Activated CD8-positive, alpha-beta T cell treated with anti-CD3 and anti-CD28 coated beads, Interleukin-2, amount 10 ng/mL, durations not matched to agents 7 days and 5 days (primary cell): ENCODE measurements around the gene LLGL2. TPM values are rescaled to one million over a fixed set of nuclear protein-coding genes. Genes with fewer than 3 reads are reported as not detected.
"Not testable (repeated sequence)": the region's sequence is repeated elsewhere in the genome, so short reads cannot be mapped to it uniquely, and the experiment has no call there.

Experiments used
- ATAC-seq: fragments of 150-1000 bp; cut with Tn5 transposase; one replicate; pipeline ENCODE4 v1.10.0; 2021; ENCODE audit warnings: moderate library complexity
- CTCF ChIA-PET: fragments of 350-600 bp; sonication (Branson Sonifier 250); formaldehyde crosslinking; loops from one replicate; lab custom pipeline; 2021; ENCODE audit warnings: antibody characterized with exemption; lab: Charles Lee
- POLR2A ChIA-PET: fragments of 350-600 bp; sonication (Branson Sonifier 250); formaldehyde crosslinking; loops from one replicate; lab custom pipeline; 2021; ENCODE audit warnings: antibody characterized with exemption; lab: Charles Lee
- DNase-seq: peaks from one replicate; pipeline ENCODE4 v3.0.0-alpha.2; 2020
- H3K27ac Mint-ChIP-seq: one replicate; pipeline ENCODE4 v1.8.0; 2021; ENCODE audit warnings: mild to moderate bottlenecking, mixed read lengths
- H3K27me3 Mint-ChIP-seq: one replicate; pipeline ENCODE4 v1.8.0; 2021; ENCODE audit warnings: low read depth, mixed read lengths
- H3K36me3 Mint-ChIP-seq: one replicate; pipeline ENCODE4 v1.8.0; 2021; ENCODE audit warnings: low read depth, mixed read lengths
- H3K4me1 Mint-ChIP-seq: one replicate; pipeline ENCODE4 v1.8.0; 2021; ENCODE audit warnings: low read depth, mixed read lengths
- H3K4me3 Mint-ChIP-seq: one replicate; pipeline ENCODE4 v1.8.0; 2021; ENCODE audit warnings: mild to moderate bottlenecking, mixed read lengths
- H3K9me3 Mint-ChIP-seq: one replicate; pipeline ENCODE4 v1.8.0; 2022; ENCODE audit warnings: mixed read lengths; ENCODE audit not compliant: insufficient read depth
- total RNA-seq, 2 experiments: library from RNA; stranded (reverse); gene quantifications; one replicate each; pipeline ENCODE4 v1.2.3, GENCODE V29; 2021

Gene LLGL2
- total RNA-seq, 2 experiments from 2014 or later: 19.3 to 19.8 TPM

- H3K4me3 Mint-ChIP-seq: no peak overlapping the region
Observed at GRCh38 chr17:75575728-75576127, 50.2 kb downstream of the LLGL2 start.

GRCh38 chr17:75576661-75577060 lies 51.2 kb downstream of the LLGL2 start:
- no peak for ATAC-seq

More at GRCh38 chr17:75575728-75576127, 50.2 kb downstream of the LLGL2 start:
- no peaks in the 10 kb centered on the region for H3K36me3 Mint-ChIP-seq
- no peaks in the 10 kb centered on the region for H3K27me3 Mint-ChIP-seq
- no peaks in the 10 kb centered on the region for H3K9me3 Mint-ChIP-seq
- POLR2A ChIA-PET: no interaction called here
- H3K27ac Mint-ChIP-seq: no peak overlapping the region
- peaks cover 5% of the 10 kb centered on the region for H3K4me1 Mint-ChIP-seq
- DNase-seq (no peak), ATAC-seq (no peak)
- CTCF ChIA-PET: no interaction called here

GRCh38 chr17:75581121-75581725 lies 55.7 kb downstream of the LLGL2 start:
- H3K27ac Mint-ChIP-seq: peak overlapping the region; percentile 77
- peaks cover 13% of the 10 kb centered on the region for H3K27me3 Mint-ChIP-seq
- peak overlapping the region; percentile 76 for H3K4me3 Mint-ChIP-seq
- ChIA-PET POLR2A (interaction anchor here (0.6 to 1.2 kb wide), 8 partner anchors 9 to 195 kb away, joined by 3 to 5 read pairs (median 4); no protein-coding TSS in a partner anchor), CTCF (interaction anchor here (0.9 to 4.5 kb wide), 10 partner anchors 10 to 311 kb away, joined by 3 to 18 read pairs (median 4); partner anchors contain the start of genes MIF4GD, SLC25A19 and TSEN54)
- H3K4me1 Mint-ChIP-seq: peaks cover 12% of the 10 kb centered on the region
- not testable (repeated sequence) for H3K36me3 Mint-ChIP-seq, H3K9me3 Mint-ChIP-seq
- peak; percentile 74 for DNase-seq
- ATAC-seq: peak; percentile 76

More at GRCh38 chr17:75576661-75577060, 51.2 kb downstream of the LLGL2 start:
- H3K4me1 Mint-ChIP-seq: peaks cover 8% of the 10 kb centered on the region
- no peak overlapping the region for H3K27ac Mint-ChIP-seq
- ChIA-PET CTCF (no interaction called here), POLR2A (no interaction called here)
- DNase-seq: no peak
- H3K4me3 Mint-ChIP-seq: no peak overlapping the region
- H3K36me3 Mint-ChIP-seq: peaks cover 2% of the 10 kb centered on the region
- peaks cover 2% of the 10 kb centered on the region for H3K27me3 Mint-ChIP-seq
- no peaks in the 10 kb centered on the region for H3K9me3 Mint-ChIP-seq

DNA sequence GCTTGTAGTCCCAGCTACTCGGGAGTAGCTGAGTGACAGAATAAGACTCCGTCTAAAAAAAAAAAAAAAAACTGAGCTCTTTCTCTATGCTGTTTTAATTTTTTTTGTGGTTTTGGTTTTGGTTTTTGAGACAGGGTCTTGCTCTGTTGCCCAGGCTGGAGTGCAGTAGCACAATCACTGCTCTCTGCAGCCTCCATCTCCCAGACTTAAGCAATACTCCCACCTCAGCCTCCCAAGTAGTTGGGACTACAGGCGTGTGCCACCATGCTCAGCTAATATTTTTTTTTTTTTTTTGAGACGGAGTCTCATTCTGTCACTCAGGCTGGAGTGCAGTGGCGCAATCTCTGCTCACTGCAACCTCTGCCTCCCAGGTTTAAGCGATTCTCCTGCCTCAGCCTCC lies 57.7 kb downstream of the LLGL2 start:
- H3K4me3 Mint-ChIP-seq, H3K36me3 Mint-ChIP-seq, H3K27ac Mint-ChIP-seq, H3K9me3 Mint-ChIP-seq, DNase-seq, ATAC-seq: not testable (repeated sequence)
- ChIA-PET CTCF (interaction anchor here (1.0 to 4.5 kb wide), 4 partner anchors 17 to 171 kb away, joined by 3 to 18 read pairs (median 4); partner anchors contain the start of gene SMIM5), POLR2A (interaction anchor here (0.6 to 1.0 kb wide), 2 partner anchors 65 to 102 kb away, joined by 3 read pairs; no protein-coding TSS in a partner anchor)
- H3K27me3 Mint-ChIP-seq: peaks cover 20% of the 10 kb centered on the region
- peaks cover 18% of the 10 kb centered on the region for H3K4me1 Mint-ChIP-seq

- Mint-ChIP-seq H3K4me3 (no peak overlapping the region), H3K4me1 (peaks cover 23% of the 10 kb centered on the region), H3K9me3 (no peaks in the 10 kb centered on the region), H3K36me3 (peaks cover 2% of the 10 kb centered on the region), H3K27ac (no peak overlapping the region), H3K27me3 (peaks cover 20% of the 10 kb centered on the region)
- ChIA-PET POLR2A (no interaction called here), CTCF (interaction anchor here (0.5 to 4.5 kb wide), 3 partner anchors 16 to 309 kb away, joined by 3 to 18 read pairs (median 3); no protein-coding TSS in a partner anchor)
- no peak for ATAC-seq
- DNase-seq: no peak
Observed at GRCh38 chr17:75584849-75585175, 59.3 kb downstream of the LLGL2 start.

DNA sequence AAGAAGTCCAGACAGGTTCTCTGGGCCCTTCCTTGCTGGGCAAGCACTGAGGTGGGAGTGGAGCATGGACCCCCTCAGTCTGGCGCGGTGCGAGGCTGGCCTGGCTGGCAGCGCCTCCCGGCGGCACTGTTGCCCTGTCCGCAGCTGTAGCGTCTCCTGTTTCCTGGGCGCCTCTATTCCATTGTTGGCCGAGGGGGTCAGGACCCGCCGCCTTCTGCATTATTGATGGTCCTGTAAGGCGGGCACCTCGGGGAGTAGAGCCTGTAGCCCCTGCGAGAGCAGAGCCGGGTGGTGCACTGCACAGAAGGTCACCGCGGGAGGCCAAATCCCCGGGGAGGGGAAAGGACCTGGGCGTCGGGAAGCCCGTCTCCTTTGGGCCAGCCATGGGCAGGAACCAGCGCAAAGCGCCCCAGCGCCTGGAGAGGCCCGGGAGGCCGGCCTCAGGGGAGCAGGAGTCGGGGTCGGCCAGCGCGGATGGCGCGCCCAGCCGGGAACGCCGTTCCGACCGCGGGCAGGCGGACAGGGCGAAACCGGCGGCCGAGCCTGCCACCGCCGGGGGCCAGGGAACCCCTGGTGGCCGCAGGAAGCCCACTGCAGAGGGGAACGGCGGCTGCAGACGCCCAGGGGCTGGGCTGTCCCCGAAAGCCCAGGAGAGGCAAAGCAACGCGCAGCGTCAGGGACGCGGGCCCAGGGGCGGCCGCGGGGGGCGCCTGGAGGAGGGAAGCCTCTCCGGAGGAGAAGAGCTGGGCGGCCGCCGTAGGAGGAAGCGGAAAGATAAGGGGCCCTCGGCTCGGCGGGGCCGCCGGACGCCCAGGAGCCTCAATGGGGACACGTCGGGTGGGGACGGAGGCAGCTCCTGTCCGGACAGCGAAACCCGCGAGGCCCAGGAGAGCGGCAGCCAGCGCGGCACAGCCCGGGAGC lies 62.4 kb downstream of the LLGL2 start, which contains the start of gene MYO15B:
TSS of gene MYO15B (plus strand) at position 126 of the 921 bp plus-strand sequence. CDS start at position 384, 258 bp downstream.
- H3K4me1 Mint-ChIP-seq: peaks cover 24% of the 10 kb centered on the region
- no peaks in the 10 kb centered on the region for H3K36me3 Mint-ChIP-seq
- CTCF ChIA-PET: interaction anchor here (0.6 to 1.8 kb wide), 24 partner anchors 8 to 798 kb away, joined by 3 to 13 read pairs (median 4); partner anchors contain the start of genes GGA3, MIF4GD, MRPS7 and SMIM5
- peak; percentile 43 for ATAC-seq
- peak within 1 kb of the TSS; percentile 66 for H3K27ac Mint-ChIP-seq
- POLR2A ChIA-PET: interaction anchor here (0.7 to 1.7 kb wide), 5 partner anchors 9 to 132 kb away, joined by 3 to 8 read pairs (median 3); partner anchors contain the start of genes TMEM94 and TSEN54
- peaks cover 18% of the 10 kb centered on the region for H3K27me3 Mint-ChIP-seq
- H3K4me3 Mint-ChIP-seq: peak within 1 kb of the TSS; percentile 64
- no peaks in the 10 kb centered on the region for H3K9me3 Mint-ChIP-seq
- peak; percentile 71 for DNase-seq

DNA sequence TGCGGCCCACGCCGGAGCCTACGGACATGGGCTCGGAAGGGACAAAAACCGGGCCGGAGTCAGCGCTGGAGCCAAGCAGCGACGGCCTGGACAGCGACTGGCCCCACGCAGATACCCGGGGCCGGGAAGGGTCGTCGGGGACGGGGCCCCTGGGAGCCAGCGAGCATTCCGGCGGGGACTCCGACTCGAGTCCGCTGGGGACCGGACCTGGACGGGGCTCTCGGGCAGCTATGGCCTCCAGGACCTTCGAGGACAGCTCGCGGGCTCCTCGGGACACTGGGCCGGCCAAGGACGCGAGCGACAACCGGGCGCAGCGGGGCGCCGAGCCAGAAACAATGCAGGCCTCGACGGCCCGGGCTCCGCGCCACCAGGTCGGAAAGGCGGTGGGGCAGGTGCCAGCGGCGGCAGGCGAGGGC lies 63.1 kb downstream of the LLGL2 start:
- peak; percentile 28 for ATAC-seq
- Mint-ChIP-seq H3K36me3 (no peaks in the 10 kb centered on the region), H3K27me3 (peaks cover 18% of the 10 kb centered on the region), H3K4me1 (peaks cover 24% of the 10 kb centered on the region), H3K27ac (peak overlapping the region; percentile 66), H3K9me3 (no peaks in the 10 kb centered on the region), H3K4me3 (peak overlapping the region; percentile 46)
- POLR2A ChIA-PET: interaction anchor here (0.7 to 1.7 kb wide), 4 partner anchors 10 to 133 kb away, joined by 3 to 8 read pairs (median 3); partner anchors contain the start of genes TMEM94 and TSEN54
- CTCF ChIA-PET: interaction anchor here (0.6 to 1.8 kb wide), 24 partner anchors 8 to 798 kb away, joined by 3 to 13 read pairs (median 4); partner anchors contain the start of genes GGA3, MIF4GD, MRPS7 and SMIM5
- DNase-seq: no peak

- DNase-seq (peak; percentile 98), ATAC-seq (peak; percentile 85)
- Mint-ChIP-seq H3K36me3 (no peaks in the 10 kb centered on the region), H3K27me3 (peaks cover 18% of the 10 kb centered on the region), H3K4me3 (peak overlapping the region; percentile 61), H3K4me1 (peaks cover 24% of the 10 kb centered on the region), H3K27ac (peak overlapping the region; percentile 82), H3K9me3 (no peaks in the 10 kb centered on the region)
- ChIA-PET CTCF (interaction anchor here (0.8 to 1.9 kb wide), 15 partner anchors 9 to 373 kb away, joined by 3 to 13 read pairs (median 4); partner anchors contain the start of genes GGA3, MRPS7, SMIM5 and TMEM94), POLR2A (interaction anchor here (0.7 to 1.7 kb wide), 7 partner anchors 8 to 300 kb away, joined by 3 to 8 read pairs (median 3); partner anchors contain the start of genes SLC25A19, TMEM94 and TSEN54)
Observed at GRCh38 chr17:75589012-75589918, 63.8 kb downstream of the LLGL2 start.

GRCh38 chr17:75589919-75590303 lies 64.4 kb downstream of the LLGL2 start:
- Mint-ChIP-seq H3K27me3 (peaks cover 18% of the 10 kb centered on the region), H3K27ac (no peak overlapping the region), H3K4me3 (peak overlapping the region; percentile 3), H3K4me1 (peaks cover 24% of the 10 kb centered on the region), H3K36me3 (no peaks in the 10 kb centered on the region), H3K9me3 (no peaks in the 10 kb centered on the region)
- DNase-seq: no peak
- POLR2A ChIA-PET: interaction anchor here (0.5 to 1.4 kb wide), 6 partner anchors 9 to 391 kb away, joined by 3 to 6 read pairs (median 3); partner anchors contain the start of gene SLC25A19
- no peak for ATAC-seq
- CTCF ChIA-PET: interaction anchor here (0.8 to 2.6 kb wide), 6 partner anchors 12 to 340 kb away, joined by 3 to 18 read pairs (median 4); partner anchors contain the start of genes SMIM5 and TSEN54

- H3K9me3 Mint-ChIP-seq: no peaks in the 10 kb centered on the region
- H3K36me3 Mint-ChIP-seq: no peaks in the 10 kb centered on the region
- peak overlapping the region; percentile 3 for H3K4me3 Mint-ChIP-seq
- H3K27ac Mint-ChIP-seq: peak overlapping the region; percentile 11
- ATAC-seq (no peak), DNase-seq (no peak)
- POLR2A ChIA-PET: interaction anchor here (0.5 to 1.4 kb wide), 7 partner anchors 9 to 390 kb away, joined by 3 to 6 read pairs (median 3); partner anchors contain the start of gene SLC25A19
- CTCF ChIA-PET: interaction anchor here (0.8 to 2.6 kb wide), 6 partner anchors 11 to 340 kb away, joined by 3 to 18 read pairs (median 4); partner anchors contain the start of genes SMIM5 and TSEN54
- H3K4me1 Mint-ChIP-seq: peaks cover 24% of the 10 kb centered on the region
- peaks cover 14% of the 10 kb centered on the region for H3K27me3 Mint-ChIP-seq
Observed at GRCh38 chr17:75590314-75590761, 64.8 kb downstream of the LLGL2 start.
